PC-9 (cell line): Measurements from ENCODE around the gene ACACB.

Experiments used
- EZH2 ChIP-seq: fragments of 200-600 bp; sonication (generic); IDR thresholded peaks from 2 replicates; pipeline ENCODE4 v1.8.0; 2017; ENCODE audit warnings: antibody characterized with exemption, low read depth
- TF ChIP-seq, protein P1 (sequence below): fragments of 200-600 bp; sonication (generic); conservative IDR thresholded peaks from 2 replicates; pipeline ENCODE4 v1.6.1; 2017; ENCODE audit warnings: mixed run types, antibody characterized with exemption, mild to moderate bottlenecking, moderate library complexity

DNA sequence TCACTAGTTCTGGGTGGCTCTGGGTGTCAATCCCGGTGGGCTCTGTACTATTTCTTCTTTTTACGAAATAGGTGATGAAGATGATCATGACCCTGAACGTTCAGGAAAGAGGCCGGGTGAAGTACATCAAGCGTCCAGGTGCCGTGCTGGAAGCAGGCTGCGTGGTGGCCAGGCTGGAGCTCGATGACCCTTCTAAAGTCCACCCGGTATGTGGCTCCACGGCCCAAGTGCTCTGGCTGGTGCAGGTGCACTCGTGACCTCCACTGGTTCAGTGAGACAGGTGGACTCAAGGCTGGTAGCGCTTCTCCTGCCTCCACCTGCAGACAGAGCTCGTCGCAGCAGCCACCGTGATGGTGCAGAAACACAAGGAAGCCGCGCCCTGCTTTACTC, 85.1 kb downstream of the ACACB start:
- TF ChIP-seq, protein P1, sequence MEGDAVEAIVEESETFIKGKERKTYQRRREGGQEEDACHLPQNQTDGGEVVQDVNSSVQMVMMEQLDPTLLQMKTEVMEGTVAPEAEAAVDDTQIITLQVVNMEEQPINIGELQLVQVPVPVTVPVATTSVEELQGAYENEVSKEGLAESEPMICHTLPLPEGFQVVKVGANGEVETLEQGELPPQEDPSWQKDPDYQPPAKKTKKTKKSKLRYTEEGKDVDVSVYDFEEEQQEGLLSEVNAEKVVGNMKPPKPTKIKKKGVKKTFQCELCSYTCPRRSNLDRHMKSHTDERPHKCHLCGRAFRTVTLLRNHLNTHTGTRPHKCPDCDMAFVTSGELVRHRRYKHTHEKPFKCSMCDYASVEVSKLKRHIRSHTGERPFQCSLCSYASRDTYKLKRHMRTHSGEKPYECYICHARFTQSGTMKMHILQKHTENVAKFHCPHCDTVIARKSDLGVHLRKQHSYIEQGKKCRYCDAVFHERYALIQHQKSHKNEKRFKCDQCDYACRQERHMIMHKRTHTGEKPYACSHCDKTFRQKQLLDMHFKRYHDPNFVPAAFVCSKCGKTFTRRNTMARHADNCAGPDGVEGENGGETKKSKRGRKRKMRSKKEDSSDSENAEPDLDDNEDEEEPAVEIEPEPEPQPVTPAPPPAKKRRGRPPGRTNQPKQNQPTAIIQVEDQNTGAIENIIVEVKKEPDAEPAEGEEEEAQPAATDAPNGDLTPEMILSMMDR = no peak
- TF ChIP-seq EZH2 = no peak
